NCI-H82 treated with DMSO at 0.1 percent for 48 hours (cell line): ENCODE measurements around the gene CFAP157.
A peak's percentile ranks its signal among the peaks of the same experiment; 100 is the strongest.

Experiments used
- DNase-seq: peaks from one replicate; lab custom pipeline; 2025; ENCODE audit not compliant: unreplicated experiment; lab: John Stamatoyannopoulos, UW

Gene CFAP157

DNA sequence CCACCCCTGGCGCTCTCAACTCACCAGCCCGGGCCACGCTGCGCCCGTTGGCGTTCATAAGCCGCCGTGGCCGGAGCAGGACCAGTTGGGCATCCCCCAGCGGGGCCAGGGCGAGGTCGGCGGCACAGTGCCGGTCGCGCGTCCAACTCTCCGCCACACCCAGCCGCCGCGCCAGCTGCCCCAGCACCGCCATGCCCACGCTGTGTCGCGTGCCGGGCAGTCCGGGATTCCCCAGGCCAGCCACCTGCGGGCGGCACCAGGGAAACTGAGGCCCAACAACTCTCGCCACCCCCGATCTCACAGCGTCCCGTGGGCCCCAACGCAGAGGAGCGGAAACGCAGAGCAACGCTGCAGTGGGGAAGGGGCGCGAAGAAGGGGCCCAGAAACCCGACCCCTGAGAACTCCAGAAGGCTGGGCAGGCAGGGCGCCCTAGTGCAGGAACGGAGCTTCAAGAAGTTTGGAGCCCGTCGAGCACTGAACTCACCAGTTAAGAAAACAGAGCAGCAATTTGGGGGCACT lies 8.2 kb downstream of the CFAP157 start:
- DNase-seq = no peak

DNA sequence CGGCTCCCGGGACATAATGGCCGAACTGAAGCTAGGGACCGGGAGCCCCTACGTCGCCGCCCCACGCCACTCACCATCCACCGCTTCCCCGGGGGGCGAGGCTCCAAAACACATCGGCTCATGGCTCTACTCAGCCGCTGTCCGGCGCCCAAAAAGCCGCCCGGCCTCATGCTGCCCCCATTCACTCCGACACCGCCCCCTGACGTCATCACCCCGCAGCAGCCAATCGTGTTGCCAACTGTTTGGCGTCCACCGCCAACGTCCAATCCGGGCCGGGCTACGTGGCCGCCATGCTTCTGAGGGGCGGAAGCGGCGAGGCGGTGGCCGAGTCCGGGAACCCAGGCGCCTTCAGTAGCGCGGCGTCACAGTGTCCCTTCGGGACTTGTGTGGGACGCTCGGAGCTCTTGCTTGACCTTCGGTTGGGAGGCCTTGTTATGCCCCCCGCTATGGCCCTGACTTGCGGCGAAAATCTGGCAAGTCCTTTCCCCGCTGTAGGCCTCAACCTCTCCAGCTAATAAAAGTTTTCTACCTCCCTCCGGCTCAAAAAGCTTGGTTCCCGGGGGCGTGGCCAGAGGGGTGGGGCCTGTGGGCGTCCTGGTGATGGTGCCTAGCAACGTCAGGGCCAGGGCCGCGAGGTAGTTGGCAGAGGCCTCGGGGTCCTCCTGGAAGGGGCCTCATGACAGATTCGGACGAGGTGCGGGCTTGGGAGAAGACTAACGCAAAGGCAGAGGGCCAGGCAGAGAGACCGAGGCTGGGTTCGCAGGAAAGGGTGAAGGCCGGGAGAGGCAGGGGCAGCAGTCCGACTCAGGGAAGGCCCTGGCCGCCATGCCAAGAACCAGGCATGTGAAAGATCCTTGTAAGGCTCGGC lies 8.9 kb downstream of the CFAP157 start, which contains the start of the genes PTRH1 and TTC16:
Gene PTRH1 (minus strand): TSS at position 194 of the 868 bp plus-strand sequence. CDS start 24 bp downstream, at position 170.
Gene TTC16 (plus strand): TSS at position 610 of the 868 bp plus-strand sequence. CDS start 67 bp downstream, at position 677.
- DNase-seq = peak; percentile 75

DNA sequence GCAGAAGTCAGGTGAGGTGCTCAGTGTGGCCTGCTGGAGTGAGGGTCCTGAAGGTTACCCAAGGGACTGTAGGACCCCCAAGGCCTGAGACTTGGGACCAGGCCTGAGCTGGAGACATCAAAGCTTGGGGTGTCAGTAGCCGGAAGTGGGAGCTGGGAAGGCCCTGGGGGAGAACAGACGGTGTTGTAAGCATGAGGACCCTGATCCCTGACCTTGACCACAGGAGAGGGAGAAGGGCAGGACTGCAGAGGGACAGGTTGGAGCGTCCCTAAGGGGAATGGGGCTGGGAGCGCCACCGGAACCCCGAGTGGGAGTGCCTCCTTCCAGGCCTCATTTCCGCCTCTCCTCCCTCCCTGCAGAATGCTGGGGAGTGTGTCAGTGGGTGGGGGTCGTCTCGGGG lies 9.6 kb downstream of the CFAP157 start:
- DNase-seq = no peak

DNA sequence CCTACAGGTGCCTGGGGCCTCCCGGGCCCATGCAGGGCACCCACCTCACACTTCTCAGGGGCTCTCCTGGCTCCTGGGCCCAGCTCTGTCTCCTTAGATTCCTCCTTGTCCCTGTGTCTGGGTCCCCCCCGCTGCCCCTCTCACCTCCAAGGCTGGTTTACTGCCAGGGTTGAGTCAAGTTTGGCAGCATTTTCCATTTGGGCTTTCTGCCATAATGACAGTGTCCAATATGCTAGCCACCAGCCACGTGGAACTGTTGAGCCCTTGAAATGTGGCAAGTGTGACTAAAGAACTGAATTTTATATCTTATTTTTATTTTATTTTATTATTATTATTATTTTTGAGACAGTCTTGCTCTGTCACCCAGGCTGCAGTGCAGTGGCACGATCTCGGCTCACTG lies 11.0 kb downstream of the CFAP157 start:
- DNase-seq = no peak

DNA sequence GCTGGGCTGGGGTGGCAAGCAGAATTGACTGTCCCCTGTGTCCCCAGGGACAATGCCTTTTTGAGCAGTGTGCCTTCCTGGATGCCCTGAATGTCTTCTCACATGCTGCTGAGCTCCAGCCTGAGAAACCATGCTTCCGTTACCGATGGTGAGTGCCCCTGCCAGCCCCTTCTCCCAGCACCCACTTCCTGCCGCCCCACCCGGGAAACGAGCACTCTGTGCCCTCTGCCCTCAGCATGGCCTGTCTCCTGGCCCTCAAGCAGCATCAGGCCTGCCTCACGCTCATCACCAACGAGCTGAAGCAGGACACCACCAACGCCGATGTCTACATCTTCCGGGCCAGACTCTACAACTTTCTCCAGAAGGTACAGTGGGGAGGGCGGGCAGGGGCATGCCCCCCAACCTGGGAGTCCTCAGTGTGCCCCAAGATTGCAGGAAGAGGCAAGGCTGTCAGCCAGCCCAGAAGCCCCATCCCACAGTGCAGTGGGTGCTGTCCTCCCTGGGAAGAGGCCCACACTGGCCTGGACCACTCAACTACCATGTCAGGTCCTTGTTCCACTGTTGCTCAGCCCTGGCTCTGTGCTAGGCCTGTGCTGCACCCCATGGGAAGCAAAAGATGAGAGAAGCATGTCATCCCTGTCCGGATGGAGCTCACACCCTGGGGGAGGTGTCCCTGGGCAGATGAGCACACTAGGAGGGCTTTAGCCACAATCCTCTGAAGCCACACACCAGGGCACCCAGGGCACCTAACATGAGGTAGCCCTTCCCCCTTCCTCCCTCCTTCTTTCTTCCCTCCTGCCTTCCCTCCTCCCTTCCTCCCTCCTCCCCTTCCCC lies 13.5 kb downstream of the CFAP157 start:
- no peak for DNase-seq

DNA sequence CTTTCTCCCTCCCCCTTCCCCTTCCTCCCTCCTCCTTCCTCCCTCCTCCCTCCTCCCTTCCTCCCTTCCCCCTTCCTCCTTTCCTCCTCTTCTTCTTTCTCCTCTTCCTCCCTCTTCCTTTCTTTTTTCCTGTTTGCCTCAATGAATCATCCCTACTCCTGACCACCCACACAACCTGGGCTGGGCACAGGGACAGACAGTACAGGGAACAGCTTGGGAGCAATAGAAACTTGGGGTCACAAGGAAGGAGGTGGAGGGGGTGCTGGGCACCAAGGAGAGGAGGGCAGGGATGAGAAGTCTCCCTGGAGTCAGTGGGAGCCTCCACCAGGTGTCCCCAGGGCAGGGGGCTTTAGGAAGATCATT lies 14.1 kb downstream of the CFAP157 start:
- DNase-seq = no peak

DNA sequence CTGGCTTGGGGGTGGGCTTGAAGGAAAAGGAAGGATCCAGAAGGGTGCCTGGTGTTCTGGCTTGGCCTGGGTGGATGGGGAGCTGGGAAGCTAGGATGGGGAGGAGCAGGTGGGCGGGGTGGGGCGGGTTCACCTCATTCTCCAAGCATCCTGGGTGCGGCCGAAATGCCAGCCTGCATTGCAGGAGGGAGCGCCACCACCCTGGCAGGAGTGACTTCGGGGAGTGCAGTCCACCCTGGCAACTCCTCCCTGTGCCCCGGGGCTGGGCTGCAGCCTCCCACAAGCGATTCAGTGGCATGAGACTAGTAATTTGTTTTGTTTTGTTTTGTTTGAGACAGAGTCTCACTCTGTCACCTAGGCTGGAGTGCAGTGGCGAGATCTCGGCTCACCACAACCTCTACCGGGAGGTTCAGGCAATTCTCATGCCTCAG lies 14.6 kb downstream of the CFAP157 start:
- no peak for DNase-seq

DNA sequence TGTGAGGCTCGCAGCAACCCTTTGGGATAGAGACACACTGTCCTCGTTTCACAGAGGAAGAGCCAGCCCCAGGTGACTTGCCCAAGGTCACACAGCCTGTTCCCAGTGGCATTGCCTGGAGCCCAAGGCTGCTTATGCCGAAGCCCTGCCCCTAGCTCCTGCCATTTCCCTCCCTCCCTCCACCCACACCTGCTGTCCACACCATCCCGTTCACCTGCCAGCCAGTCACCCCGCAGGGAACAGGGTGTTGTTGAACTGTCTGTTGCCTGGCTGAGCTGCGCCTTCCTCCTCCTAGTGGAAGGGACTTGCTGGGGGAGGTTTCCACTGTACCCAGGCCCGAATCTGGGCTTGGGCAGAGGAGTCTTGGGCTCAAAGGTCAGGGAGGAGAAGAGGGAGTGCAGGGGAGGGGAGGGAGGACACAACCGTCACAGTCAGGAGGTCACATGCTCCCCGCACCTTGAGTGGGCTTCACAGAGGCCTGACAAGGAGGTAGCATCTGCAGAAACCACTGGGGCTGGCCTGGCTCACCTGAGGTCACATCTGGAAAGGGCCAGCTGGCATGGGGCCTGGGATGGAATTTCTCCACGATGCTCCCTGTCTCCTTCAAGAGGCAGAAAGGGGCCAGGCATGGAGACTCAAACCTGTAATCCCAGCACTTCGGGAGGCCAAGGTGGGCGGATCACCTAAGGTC lies 15.4 kb downstream of the CFAP157 start:
- DNase-seq = no peak

DNA sequence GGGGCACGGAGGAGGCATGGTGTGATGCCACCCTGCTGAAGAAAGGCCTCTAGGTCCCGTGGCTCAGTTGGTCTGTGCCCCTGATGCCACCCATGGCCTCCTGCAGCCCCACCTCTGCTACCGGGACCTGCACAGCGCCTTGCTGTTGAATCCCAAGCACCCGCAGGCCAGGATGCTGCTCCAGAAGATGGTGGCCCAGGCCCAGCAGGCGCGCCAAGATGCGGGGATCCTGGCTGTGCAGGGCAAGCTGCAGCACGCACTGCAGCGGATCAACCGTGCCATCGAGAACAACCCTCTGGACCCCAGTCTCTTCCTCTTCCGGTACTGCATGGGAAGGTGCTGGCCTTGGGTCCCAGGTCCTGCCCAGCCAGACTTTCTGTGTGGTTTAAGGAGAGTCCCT lies 16.2 kb downstream of the CFAP157 start:
- no peak for DNase-seq

DNA sequence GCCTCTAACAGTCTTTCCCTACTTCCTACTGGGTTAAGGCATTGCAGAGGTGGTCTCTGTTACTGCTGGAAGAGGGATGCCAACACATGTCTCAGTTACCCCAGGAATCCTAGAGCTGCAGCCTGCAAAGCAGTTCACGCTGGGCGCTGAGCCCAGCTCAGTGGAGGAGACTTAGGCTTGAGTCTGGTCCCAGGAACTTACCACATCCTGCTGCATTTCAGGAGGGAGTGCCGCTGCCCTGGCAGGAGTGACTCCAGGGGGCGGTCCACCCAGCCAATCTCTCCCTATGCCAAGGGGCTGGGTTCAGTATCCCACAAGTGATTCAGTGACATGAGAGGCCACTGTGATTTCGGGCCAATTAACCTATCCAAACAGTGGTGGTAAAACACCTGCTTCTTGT lies 16.7 kb downstream of the CFAP157 start:
- no peak for DNase-seq

DNA sequence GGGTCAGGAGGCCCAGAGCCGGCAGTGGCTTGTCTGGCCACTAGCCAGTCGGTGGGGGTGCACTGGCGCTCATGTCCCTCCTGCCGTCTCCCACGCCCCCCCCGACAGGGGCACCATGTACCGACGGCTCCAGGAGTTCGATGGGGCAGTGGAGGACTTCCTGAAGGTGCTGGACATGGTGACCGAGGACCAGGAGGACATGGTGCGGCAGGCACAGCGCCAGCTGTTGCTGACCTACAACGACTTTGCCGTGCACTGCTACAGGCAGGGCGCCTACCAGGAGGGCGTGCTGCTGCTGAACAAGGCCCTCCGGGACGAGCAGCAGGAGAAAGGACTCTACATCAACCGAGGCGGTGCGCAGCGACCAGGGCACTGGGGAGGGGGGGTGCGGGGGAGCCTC lies 17.2 kb downstream of the CFAP157 start:
- no peak for DNase-seq

DNA sequence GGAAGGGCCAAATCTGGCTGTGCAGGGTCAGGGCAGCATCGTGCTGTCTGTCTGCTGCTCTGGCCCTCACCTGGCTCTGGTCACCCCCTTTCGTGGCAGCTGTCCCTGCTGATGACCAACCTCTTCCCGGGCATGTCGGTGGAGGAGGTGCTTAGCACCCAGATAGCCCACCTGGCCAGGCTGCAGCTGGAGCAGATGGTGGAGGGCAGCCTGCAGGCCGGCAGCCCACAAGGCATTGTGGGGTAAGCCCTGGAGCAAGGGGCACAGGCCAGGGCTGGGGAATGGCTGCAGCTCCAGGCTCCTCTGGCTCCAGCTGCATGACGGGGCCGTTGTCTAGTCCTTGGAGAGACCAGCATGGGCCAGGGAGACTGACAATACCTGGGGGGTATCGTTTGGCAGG lies 20.1 kb downstream of the CFAP157 start:
- DNase-seq = no peak

DNA sequence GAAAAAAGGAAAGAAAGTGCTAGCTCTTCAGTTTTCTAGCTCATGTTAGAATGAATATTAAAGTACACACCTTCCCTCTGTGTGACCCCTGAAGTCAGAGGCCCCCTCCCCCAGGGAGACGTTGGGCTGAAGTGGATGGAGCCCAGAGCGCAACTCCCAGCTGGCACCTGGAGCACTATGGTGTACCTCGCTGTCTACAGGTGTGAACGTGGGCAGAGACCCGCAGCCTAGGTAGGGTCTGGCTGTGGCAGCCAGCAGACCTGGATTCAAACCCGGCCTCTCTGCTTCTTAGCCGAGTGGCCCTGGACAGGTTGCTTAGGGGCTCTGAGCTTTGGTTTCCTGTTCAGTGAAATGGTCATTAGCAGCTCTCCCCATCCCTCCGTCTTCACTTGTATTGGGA lies 22.0 kb downstream of the CFAP157 start:
- DNase-seq = no peak

DNA sequence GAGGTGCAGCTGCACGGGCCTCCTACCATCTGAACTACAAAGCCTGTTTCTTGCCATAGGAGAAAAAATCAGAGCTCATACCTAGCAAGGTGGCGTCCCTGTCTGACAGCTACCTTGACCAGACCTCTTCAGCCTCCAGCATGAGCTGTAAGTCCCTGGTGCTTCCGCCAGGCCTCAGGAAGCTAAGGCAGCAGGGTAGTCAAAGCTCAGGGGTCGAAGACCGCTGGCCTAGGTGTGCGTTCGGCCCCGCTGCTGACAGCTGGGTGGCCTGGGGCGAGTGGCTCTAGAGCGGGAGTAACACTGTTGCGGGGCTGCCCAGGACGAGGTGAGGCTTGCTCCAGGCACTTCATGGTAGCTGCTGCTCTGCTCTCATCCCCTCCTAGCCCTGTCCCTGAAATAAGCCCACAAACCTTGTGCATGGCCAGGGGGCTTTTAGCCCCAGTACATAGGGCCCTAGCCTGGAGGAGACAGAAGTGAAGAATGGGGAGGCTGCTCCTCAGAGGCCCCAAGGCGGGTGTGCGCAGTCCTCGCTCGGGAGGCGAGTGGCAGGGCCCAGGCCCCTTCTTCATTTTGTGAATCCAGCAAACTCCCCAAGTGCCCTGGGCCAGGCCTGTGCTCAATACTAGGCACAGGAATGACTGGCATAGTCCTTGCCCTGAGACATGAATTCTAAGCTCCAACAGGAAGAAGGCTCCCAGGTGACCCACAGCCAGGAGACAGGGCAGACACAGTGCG lies 22.9 kb downstream of the CFAP157 start:
- no peak for DNase-seq

DNA sequence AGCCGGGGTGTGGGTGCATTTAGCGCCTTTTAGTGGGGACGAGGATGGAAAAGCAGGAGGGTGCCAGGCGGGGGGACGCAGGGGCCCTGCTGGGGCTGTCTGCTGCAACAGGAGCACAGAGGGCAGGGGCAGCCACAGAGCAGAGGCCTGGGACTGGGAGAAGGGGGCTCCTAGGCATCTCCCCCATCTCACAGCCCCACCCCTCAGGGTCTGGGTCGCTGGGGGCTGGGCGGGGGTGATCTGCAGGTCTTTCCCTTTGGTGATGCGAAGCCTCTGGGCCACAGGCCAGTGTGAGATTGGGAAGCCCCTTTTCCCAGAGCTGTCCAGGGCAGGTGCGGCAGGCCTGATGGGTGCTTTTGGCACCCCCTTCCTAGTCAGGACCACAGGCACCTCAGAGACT lies 23.5 kb downstream of the CFAP157 start:
- DNase-seq = no peak

DNA sequence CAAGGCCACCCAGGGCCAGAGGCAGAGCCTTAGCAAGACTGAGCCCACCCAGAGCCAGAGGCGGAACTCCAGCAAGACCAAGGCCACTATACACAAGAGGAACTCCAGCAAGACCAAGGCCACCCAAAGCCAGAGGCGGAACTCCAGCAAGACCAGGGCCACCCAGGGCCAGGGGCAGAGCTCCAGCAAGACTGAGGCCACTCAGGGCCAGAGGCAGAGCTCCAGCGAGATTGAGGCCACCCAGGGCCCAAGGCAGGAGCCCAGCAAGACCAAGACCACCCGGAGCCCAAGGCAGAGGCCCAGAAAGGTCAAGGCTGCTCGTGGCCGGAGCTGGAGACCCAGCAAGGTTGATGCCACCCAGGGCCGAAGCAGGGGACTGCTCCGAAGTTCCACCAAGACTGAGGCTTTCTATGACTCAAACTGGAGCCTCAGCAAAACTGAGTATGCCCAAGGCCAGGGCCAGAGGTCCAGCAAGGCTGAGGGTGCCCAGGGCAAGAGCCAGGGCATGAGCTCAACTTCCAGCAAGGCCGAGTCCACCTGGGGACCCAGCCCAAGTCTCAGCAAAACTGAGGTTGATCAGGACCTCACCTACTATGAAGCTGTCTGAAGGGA lies 24.1 kb downstream of the CFAP157 start:
- DNase-seq = no peak

DNA sequence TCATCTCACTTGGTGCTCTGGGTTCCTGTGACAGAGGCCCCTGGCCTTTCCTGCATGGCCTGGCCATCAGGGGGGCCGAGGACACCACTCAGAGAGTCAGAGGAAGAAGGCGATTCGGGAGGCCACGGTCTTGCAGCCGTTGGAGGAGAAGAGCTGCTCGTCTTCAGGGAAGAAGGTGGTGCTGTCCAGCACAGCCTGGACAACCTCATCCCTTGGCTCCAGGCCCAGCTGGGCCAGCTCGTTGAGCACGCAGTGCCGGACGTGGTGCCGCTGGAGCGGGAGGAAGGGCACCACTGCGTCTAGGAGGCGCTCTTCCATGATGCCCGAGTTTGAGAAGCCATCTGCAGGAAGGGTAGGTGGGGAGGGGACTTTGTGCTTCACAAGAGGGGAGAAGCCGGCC lies 25.1 kb downstream of the CFAP157 start:
- DNase-seq = no peak

DNA sequence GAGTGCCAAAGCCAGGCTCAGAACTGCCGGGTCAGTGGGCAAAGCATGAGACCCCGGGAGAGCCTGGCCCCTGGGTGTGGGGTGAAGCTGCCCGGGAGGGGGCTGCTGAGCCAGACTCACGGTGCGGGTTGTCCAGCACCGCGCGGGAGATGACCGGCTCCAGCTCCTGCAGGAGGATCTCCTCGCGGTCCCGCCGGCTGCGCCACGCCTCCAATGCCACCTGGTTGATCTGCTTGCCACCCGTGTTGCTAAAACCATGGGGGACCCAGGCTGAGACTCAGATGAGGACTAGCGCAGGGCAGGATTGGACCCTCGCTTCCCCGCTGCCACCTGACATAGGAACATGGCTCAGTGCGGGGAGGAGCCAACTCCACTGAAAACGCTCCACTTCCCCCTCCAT lies 25.7 kb downstream of the CFAP157 start:
- no peak for DNase-seq

DNA sequence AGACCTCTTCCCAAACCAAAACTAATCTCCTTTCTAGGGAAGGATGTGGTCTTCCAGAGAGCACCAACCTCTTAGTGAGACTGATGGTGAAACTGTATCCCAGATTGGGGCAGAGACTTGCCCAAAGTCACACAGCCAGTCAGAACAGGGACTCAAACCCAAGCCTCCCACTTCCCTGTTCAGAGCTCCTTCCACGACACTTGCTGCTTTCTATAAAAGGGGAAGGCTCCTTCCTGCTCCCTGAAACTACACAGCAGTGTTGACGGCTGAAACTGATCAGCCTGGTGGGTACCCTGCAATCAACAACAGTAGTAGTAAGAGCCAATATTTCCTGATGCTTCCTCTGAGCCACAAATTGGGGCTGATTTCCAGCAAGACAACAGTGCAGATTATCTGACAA lies 26.8 kb downstream of the CFAP157 start:
- no peak for DNase-seq

DNA sequence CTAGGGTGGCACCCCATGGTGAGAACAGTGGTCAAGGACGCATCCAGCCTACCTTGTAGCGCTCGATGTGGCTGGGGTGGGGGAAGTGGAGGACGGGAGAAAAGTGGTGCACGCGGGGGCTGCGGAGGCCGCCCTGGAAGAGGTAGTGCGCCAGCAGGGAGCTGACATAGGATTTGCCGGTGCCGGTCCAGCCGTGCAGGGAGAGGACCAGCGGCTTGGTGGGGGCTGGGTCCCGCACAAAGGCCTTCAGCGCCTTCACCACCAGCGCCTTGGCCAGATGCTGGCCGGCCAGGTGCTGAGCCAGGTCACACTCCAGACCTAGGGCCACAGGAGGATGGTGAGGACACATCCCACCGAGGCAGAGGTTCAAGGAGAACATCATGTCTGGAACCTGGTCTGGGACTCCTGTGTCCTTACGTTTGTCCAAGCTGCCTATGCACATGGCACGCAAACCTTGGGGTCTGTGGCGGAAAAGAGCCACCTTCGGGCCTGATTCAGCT lies 27.5 kb downstream of the CFAP157 start:
- no peak for DNase-seq
